SK-MEL-5 (cell line): ENCODE data around the gene COPS4. TPM values are rescaled to one million over a fixed set of nuclear protein-coding genes. Genes with fewer than 3 reads are reported as not detected.
"Not testable (repeated sequence)": the region's sequence is repeated elsewhere in the genome, so short reads cannot be mapped to it uniquely, and the experiment has no call there.

ENCODE experiments used
- DNase-seq: peaks from one replicate; pipeline ENCODE4 v3.0.0-alpha.2; 2016; ENCODE audit warnings: low read depth, low spot score
- in situ Hi-C: cut with HindIII; loops from 2 replicates; pipeline ENCODE4 v1.10.0; 2016; ENCODE audit warnings: low sequenced_read_pairs, high pct_unique_total_duplicates, low pct_unique_long_range_greater_than_20kb
- polyA plus RNA-seq, 2 experiments: library from polyadenylated mRNA; depleted of rRNA; stranded (reverse); fragments of >200 nt; gene quantifications; 2 replicates each; pipeline ENCODE4 v1.2.3, GENCODE V29; 2015
- total RNA-seq: library from RNA; depleted of rRNA; stranded (reverse); fragments of >200 nt; shearing (Covaris generic); gene quantifications from 2 replicates; pipeline ENCODE4 v1.2.3, GENCODE V29; 2014; rRNA removed

Gene COPS4
- 52.8 and 56.7 TPM in 2 replicates for total RNA-seq
- polyA plus RNA-seq (2015; cell fraction: cytosol; rRNA removed), result 19.1 and 27.7 TPM in 2 replicates
- polyA plus RNA-seq (2015; cell fraction: nucleus; rRNA removed), result 12.7 and 19.2 TPM in 2 replicates

GRCh38 chr4:83034630-83035494 lies at the start of gene COPS4:
COPS4 (plus strand) TSS chr4:83035183; CDS start chr4:83035225, 42 bp downstream.
- in situ Hi-C loops, result no loop called here
- DNase-seq, result peak; percentile 99

DNA sequence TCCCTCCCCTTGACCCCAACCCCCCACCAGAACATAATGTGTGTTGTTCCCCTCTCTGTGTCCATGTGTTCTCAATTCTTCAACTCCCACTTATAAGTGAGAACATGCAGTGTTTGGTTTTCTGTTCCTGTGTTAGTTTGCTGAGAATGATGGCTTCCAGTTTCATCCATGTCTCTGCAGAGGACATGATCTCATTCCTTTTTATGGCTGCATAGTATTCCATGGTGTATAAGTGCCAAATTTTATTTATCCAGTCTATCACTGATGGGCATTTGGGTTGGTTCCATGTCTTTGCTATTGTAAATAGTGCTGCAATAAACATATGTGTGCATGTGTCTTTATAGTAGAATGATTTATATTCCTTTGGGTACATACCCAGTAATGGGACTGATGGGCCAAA lies 47.5 kb upstream of the COPS4 start:
- in situ Hi-C loops, result not testable (repeated sequence)

DNA sequence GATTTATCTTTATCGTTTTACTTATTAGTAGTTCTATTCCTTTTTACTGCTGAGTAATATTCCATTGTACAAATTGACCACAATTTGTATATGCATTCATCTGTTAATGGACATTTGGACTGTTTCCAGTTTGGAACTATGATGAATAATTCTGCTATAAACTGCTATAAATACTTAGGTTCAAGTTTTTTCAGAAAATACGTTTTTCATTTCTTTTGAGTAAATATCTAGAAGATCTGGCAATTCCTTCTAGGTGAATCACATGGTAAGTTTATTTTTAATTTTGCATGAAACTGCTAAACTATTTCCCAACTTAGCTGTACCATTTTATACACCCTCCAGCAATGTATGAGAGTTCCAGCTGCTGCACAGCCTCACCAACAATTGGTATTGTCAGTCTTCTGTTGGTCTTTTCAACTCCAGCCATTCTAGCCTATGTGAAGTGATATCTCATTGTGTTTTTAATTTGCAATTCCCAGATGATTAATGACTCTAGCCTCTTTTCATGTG lies 46.6 kb upstream of the COPS4 start:
- in situ Hi-C loops, result no loop called here
- DNase-seq, result no peak

More for the DNA sequence above, 47.5 kb upstream of the COPS4 start:
- DNase-seq, result not testable (repeated sequence)

DNA sequence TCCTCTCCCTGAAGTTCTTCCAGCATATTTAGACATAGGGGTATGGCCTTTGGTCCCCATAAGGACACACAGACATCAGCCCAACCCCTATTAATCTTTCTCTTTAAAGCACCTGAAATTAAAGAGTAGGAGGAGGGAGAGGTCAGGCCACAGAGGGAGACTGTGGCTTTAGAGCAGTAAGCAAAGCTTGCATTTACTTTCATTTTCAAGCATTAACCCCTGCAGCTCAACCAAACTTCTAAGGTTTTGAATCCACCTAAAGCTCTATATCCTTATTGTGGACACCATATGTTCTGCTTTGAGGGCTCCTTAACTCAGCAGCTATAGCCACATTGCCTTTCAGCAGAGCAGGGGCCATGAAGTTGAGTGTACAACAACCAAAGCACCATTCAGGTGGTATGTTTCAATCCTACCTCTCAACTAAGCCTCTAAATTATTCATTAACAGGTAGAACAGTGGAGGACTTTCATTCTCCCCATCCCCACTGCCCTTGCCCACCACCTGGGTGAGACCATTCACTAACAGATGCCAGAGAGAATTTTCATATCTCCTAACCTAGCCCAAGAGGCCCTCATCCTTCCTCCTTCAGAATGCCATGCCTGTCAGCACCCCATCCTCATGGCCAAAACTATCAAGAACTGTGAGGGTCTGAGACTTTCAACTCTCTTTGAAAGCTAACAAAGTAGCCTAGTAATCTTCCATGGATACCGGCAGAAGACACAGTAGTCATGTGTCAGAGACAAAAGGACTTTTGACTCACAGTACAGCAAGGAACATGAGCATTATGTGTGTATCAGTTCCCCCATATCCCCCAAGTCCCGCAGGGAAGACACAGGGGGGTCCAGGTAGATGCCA lies 45.2 kb upstream of the COPS4 start:
- DNase-seq, result no peak
- in situ Hi-C loops, result no loop called here

GRCh38 chr4:82994834-82995233 lies 40.1 kb upstream of the COPS4 start:
- in situ Hi-C loops, result no loop called here

GRCh38 chr4:82998898-82999297 lies 36.1 kb upstream of the COPS4 start:
- DNase-seq, result no peak
- in situ Hi-C loops, result no loop called here

More at GRCh38 chr4:82994834-82995233, 40.1 kb upstream of the COPS4 start:
- DNase-seq, result no peak

GRCh38 chr4:83002329-83002728 lies 32.7 kb upstream of the COPS4 start:
- in situ Hi-C loops, result no loop called here
- DNase-seq, result no peak

GRCh38 chr4:83003044-83003791 lies 31.8 kb upstream of the COPS4 start:
- DNase-seq, in situ Hi-C loops: not testable (repeated sequence)

- in situ Hi-C loops, result no loop called here
- DNase-seq, result no peak
These were observed 25.5 kb upstream of the COPS4 start for GRCh38 chr4:83009529-83009928.

DNA sequence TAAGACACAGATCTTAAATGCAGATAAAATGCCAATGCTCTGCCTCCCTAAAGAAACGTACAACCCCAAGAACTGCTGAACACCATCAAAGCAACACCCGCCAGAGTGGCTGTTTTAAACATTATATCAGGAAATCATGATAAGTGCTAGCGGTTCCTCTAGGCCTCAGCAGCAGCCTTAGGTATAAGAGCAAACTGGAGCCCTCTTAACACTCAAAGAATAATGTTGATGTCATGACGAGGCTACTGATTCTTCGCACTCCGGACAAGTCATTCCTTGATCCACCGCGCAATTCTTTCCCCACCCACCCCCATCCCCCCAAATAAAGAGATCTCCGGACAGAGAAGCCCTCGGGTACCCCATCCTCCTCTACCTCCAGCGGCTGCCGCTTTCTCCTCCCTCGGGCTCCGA lies 24.9 kb upstream of the COPS4 start:
- peak; percentile 10 for DNase-seq
- in situ Hi-C loops, result no loop called here

DNA sequence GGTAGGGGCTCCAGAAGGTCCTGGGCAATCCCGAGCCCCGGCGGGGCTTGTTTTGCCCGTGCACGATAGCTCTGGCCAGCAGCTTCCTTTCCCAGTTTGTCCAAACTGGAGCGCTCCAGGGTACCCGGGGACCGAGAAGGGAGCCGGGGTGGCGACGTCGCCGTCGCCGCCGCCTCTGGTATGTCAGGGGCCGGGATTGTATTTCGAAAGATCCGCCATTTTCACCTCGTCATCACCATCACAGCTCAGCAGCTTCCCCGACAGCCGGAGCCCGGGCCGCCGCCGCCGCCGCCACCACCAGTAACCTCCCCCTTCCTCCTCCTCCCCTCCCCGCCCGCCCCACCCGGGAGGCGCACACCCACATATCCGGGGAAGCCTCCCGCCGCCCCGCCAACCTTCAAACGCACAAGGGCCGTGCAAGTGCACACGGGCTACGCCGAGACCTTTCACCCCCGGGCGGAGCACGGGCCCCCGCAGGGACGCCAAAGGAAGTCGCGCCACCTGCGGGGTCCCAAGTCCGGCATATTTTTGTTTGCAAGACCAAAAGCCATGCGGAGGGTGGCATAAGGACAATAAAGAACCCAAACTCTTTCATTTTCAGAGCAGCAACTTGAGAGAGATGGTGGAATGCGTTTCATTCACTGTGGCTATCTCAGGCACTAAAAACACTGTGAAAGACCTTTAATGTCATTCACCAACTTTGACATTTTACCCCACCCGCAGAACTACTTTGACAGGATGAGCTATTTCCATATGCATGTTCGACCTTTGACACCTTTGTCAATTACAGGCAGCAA lies 24.3 kb upstream of the COPS4 start, which contains the start of gene LIN54:
TSS of gene LIN54 (minus strand) at position 302 of the 797 bp plus-strand sequence. CDS start 25,979 bp downstream, outside the sequence.
- DNase-seq, result peak; percentile 69
- in situ Hi-C loops, result no loop called here

- DNase-seq, result no peak
- in situ Hi-C loops, result no loop called here
These were observed 23.2 kb upstream of the COPS4 start for GRCh38 chr4:83011689-83012199.

DNA sequence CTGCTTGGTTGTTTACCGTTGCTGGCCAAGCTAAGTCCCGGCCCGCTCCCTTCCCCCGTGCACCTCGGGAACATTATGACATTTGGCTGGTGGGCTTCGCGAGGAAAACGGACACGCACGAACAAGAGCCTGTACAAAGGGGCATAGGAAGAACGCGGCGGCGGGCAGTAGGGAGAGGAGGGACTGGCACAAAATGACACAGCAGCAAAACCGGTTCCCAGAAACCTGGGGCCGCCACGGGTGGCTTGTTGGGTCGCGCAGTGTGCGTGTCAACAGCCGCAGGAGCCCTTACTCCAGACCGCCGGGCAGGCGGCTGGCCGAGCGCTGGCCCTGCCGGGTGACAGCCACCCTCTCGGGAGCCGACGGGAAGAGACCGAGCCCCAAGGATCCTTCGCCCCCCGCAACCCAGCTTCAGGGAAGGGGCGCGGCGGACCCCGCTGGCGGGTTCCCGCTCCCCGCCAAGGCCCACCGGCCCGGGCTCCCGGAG lies 22.7 kb upstream of the COPS4 start:
- in situ Hi-C loops, result no loop called here

DNA sequence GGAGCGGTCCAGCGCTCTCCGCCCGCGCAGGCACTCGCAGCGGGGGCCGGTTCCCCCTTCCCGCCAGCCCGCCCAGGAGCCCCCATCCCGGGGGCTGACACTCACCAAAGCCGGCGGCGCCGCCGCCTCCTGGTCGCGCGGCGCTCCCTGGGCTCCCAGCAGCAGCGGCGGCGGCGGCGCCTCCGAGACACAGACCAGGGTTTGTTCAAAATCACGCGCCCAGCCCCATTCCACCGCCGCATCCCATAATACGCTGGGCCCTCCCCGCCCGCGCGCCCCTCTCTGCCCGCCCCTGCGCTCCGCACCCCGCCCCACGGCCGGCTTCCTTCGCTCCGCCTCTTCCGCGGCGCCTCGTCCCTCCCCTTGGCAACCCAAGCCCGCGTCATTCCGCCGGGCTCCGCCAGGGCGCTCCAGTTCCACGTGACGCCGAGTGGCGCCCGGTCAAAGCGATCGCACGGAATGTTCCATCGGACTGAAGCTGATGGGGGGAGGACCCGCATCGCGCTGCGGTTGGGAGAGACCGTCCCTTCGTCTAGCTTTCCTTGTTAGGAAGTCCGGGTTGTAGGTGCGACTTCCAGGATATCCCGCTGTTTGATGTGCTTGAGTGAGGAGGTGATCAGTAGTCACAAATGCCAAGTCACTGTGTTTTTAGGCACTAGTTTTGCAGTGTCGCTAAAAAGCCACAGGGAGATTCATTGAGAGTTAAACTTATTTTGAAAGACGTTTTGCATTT lies 22.1 kb upstream of the COPS4 start:
- in situ Hi-C loops, result no loop called here

More for the DNA sequence above, 22.7 kb upstream of the COPS4 start:
- peak; percentile 15 for DNase-seq

GRCh38 chr4:83013420-83013867 lies 21.5 kb upstream of the COPS4 start:
- DNase-seq, result no peak
- in situ Hi-C loops, result no loop called here

More for the DNA sequence above, 22.1 kb upstream of the COPS4 start:
- DNase-seq, result peak; percentile 95
